WTC11 (cell line): Measurements from ENCODE around the gene EHBP1L1. TPM values are rescaled to one million over a fixed set of nuclear protein-coding genes. Genes with fewer than 3 reads are reported as not detected.

Source experiments
- ATAC-seq: fragments of 200-7000 bp; cut with Tn5 transposase; 2 replicates; pipeline ENCODE4 v1.10.0; 2021; ENCODE audit warnings: mild to moderate bottlenecking, moderate library complexity
- CTCF ChIA-PET: fragments of 300-600 bp; sonication (Branson Sonifier 250); formaldehyde crosslinking; loops from one replicate; lab custom pipeline; 2021; ENCODE audit warnings: antibody characterized with exemption; lab: Charles Lee
- POLR2A ChIA-PET: fragments of 350-600 bp; sonication (Branson Sonifier 250); formaldehyde crosslinking; loops from one replicate; lab custom pipeline; 2021; ENCODE audit warnings: antibody characterized with exemption; lab: Charles Lee
- DNase-seq: peaks from one replicate; pipeline ENCODE4 v3.0.0; 2021; ENCODE audit warnings: low spot score
- H3K27ac Mint-ChIP-seq: 2 replicates; pipeline ENCODE4 v1.8.0; 2021; ENCODE audit warnings: mixed read lengths
- H3K27me3 Mint-ChIP-seq: 2 replicates; pipeline ENCODE4 v1.8.0; 2021; ENCODE audit warnings: low read depth, mild to moderate bottlenecking, moderate library complexity, mixed read lengths
- H3K36me3 Mint-ChIP-seq: 2 replicates; pipeline ENCODE4 v1.8.0; 2021; ENCODE audit warnings: mixed read lengths
- H3K4me1 Mint-ChIP-seq: 2 replicates; pipeline ENCODE4 v1.8.0; 2022; ENCODE audit warnings: mixed read lengths
- H3K4me3 Mint-ChIP-seq: 2 replicates; pipeline ENCODE4 v1.8.0; 2021; ENCODE audit warnings: mild to moderate bottlenecking, moderate library complexity, mixed read lengths
- H3K9me3 Mint-ChIP-seq: 2 replicates; pipeline ENCODE4 v1.8.0; 2021; ENCODE audit warnings: mixed read lengths
- CREM ChIP-seq: sonication (generic); formaldehyde crosslinking; IDR thresholded peaks from 2 replicates; pipeline ENCODE4 v1.8.1; 2022; ENCODE audit warnings: mild to moderate bottlenecking, missing genetic modification reagents, moderate library complexity
- ELF4 ChIP-seq: sonication (generic); formaldehyde crosslinking; IDR thresholded peaks from 2 replicates; pipeline ENCODE4 v1.8.1; 2022; ENCODE audit warnings: low read depth, mild to moderate bottlenecking, moderate library complexity, missing genetic modification reagents
- IRF2 ChIP-seq: sonication (generic); formaldehyde crosslinking; IDR thresholded peaks from 2 replicates; pipeline ENCODE4 v1.8.0; 2022; ENCODE audit warnings: low read depth, missing genetic modification reagents, borderline replicate concordance
- KAT7 ChIP-seq: sonication (generic); formaldehyde crosslinking; IDR thresholded peaks from 2 replicates; pipeline ENCODE4 v1.8.1; 2023; ENCODE audit warnings: missing genetic modification reagents, mild to moderate bottlenecking, borderline replicate concordance
- TP53 ChIP-seq: sonication (generic); formaldehyde crosslinking; IDR thresholded peaks from 2 replicates; pipeline ENCODE4 v1.8.1; 2023; ENCODE audit warnings: mild to moderate bottlenecking, missing genetic modification reagents
- ZBTB21 ChIP-seq: sonication (generic); formaldehyde crosslinking; IDR thresholded peaks from 2 replicates; pipeline ENCODE4 v1.8.1; 2023; ENCODE audit warnings: mild to moderate bottlenecking, missing genetic modification reagents, borderline replicate concordance
- ZNF219 ChIP-seq: sonication (generic); formaldehyde crosslinking; IDR thresholded peaks from 2 replicates; pipeline ENCODE4 v1.8.0; 2023; ENCODE audit warnings: missing genetic modification reagents, mild to moderate bottlenecking, borderline replicate concordance
- ZNF281 ChIP-seq: sonication (generic); formaldehyde crosslinking; IDR thresholded peaks from 2 replicates; pipeline ENCODE4 v1.8.0; 2023; ENCODE audit warnings: mild to moderate bottlenecking, missing genetic modification reagents
- ZNF532 ChIP-seq: fragments of 250-450 bp; sonication (Bioruptor Pico); IDR thresholded peaks from 2 replicates; pipeline ENCODE4 v1.9.0; 2021; ENCODE audit warnings: mild to moderate bottlenecking, borderline replicate concordance
- total RNA-seq: library from RNA; stranded (reverse); gene quantifications from 3 replicates; pipeline ENCODE4 v1.2.3, GENCODE V29; 2021
- TF ChIP-seq, protein P1 (sequence below): sonication (generic); formaldehyde crosslinking; IDR thresholded peaks from 2 replicates; pipeline ENCODE4 v1.8.0; 2022; ENCODE audit warnings: mild to moderate bottlenecking, missing genetic modification reagents
- TF ChIP-seq, protein P2 (sequence below): sonication (generic); formaldehyde crosslinking; IDR thresholded peaks from 2 replicates; pipeline ENCODE4 v1.8.1; 2022; ENCODE audit warnings: low read depth, missing genetic modification reagents, borderline replicate concordance
- TF ChIP-seq, protein P3 (sequence below): sonication (generic); formaldehyde crosslinking; IDR thresholded peaks from 2 replicates; pipeline ENCODE4 v1.8.0; 2023; ENCODE audit warnings: missing genetic modification reagents
- TF ChIP-seq, protein P4 (sequence below): sonication (generic); formaldehyde crosslinking; IDR thresholded peaks from 2 replicates; pipeline ENCODE4 v1.8.1; 2023; ENCODE audit warnings: mild to moderate bottlenecking, moderate library complexity, missing genetic modification reagents

The EHBP1L1 gene
- total RNA-seq, 1 experiment from 2014 or later = 11.8 TPM

DNA sequence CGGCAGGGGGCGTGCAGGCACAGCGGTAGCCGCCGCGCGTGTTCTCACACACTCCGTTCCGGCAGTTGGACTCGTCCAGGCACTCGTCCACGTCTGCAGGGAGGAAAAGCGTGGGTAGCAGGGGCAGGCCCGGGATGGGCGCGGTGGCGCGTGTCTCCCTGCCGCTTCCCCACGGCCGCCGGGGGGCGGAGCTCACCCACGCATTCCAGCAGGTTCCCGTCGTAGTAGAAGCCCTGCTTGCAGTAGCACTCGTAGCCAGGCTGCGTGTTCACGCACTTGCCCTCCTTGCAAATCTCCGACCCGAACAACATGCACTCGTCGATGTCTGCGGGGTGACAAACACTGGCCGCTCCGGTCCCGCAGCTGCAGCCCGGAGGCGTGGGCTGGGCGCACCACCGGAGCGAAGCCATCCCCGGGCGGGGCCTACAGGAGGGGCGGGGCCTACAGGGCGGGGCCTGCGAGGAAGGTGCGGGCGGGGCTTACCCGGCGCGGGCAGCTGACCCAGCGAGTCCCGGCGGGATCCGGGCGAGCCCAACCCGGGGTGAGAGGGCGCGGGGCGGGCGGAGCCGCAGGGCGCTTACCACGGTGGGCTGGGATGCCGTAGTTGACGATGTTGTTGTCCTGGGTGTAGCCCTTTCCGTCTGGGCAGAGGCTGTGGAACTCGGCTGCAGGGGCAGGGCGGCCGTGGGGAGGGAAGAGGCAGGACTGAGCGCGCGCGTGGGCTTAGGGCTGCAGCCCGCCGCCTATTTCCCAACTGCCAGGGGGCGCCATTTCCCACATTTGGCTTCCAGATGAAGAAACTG lies 35.4 kb upstream of the EHBP1L1 start (continued):
- TF ChIP-seq ELF4 = no peak
- TF ChIP-seq ZBTB21 (CRISPR knock-in tag) = no peak
- TF ChIP-seq, protein P1, sequence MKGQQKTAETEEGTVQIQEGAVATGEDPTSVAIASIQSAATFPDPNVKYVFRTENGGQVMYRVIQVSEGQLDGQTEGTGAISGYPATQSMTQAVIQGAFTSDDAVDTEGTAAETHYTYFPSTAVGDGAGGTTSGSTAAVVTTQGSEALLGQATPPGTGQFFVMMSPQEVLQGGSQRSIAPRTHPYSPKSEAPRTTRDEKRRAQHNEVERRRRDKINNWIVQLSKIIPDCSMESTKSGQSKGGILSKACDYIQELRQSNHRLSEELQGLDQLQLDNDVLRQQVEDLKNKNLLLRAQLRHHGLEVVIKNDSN (CRISPR knock-in tag) = peak; percentile 31; the same call in 1 of the 2 replicates

- DNase-seq (no peak), ATAC-seq (peak; percentile 35)
- H3K4me3 Mint-ChIP-seq = peak overlapping the region; percentile 68
- peaks cover 10% of the 10 kb centered on the region for H3K4me1 Mint-ChIP-seq
- ChIA-PET POLR2A (interaction anchor here (0.6 to 2.1 kb wide), 13 partner anchors 11 to 1262 kb away, joined by 3 to 10 read pairs (median 4); partner anchors contain the start of genes FAM89B, MALAT1 and ZNRD2), CTCF (interaction anchor here (0.6 to 10.3 kb wide), 55 partner anchors 8 to 911 kb away, joined by 3 to 271 read pairs (median 5); partner anchors contain the start of genes CDC42EP2, DPF2, EHBP1L1 and FAM89B)
- H3K36me3 Mint-ChIP-seq = no peaks in the 10 kb centered on the region
- TF ChIP-seq, protein P2, sequence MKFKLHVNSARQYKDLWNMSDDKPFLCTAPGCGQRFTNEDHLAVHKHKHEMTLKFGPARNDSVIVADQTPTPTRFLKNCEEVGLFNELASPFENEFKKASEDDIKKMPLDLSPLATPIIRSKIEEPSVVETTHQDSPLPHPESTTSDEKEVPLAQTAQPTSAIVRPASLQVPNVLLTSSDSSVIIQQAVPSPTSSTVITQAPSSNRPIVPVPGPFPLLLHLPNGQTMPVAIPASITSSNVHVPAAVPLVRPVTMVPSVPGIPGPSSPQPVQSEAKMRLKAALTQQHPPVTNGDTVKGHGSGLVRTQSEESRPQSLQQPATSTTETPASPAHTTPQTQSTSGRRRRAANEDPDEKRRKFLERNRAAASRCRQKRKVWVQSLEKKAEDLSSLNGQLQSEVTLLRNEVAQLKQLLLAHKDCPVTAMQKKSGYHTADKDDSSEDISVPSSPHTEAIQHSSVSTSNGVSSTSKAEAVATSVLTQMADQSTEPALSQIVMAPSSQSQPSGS (CRISPR knock-in tag) = no peak
- TF ChIP-seq TP53 (CRISPR knock-in tag) = 0 out of 2 replicates have a peak, but pooled peaks have one; percentile 50
- no peak overlapping the region for H3K27ac Mint-ChIP-seq
- H3K27me3 Mint-ChIP-seq = peaks cover 68% of the 10 kb centered on the region
- no peaks in the 10 kb centered on the region for H3K9me3 Mint-ChIP-seq
These were observed 34.5 kb upstream of the EHBP1L1 start for GRCh38 chr11:65541093-65541982.

DNA sequence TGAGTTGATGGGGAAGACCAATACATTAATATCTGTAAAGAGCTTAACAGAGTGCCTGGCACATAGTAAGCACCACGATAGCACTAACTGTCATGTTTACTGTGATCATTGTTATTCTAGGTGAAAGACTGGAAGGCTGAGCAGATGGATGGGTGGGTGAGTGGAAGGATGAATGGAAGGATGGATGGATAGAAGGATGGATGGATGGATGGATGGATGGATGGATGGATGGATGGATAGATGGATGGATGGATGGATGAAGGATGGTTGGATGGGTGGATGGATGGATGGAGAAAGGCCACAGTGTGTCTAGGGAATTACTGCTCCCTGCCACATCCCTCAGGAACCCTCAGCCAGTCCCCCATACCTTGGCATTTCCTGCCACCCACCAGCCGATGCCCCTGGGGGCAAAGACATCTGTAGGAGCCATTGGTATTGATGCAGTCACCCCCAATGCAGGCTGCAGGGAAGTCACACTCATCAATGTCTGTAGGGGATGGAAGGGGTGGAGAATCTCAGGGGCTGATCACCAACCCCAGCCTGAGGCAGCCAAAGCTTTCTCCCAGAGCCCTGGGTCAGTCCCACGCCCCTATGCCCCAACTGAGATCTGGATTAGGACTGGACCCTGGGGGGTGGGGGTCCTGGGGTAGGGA lies 33.0 kb upstream of the EHBP1L1 start:
- POLR2A ChIA-PET = no interaction called here
- Mint-ChIP-seq H3K4me3 (no peak overlapping the region), H3K27me3 (peaks cover 79% of the 10 kb centered on the region), H3K27ac (no peak overlapping the region), H3K36me3 (no peaks in the 10 kb centered on the region)
- no peak for DNase-seq
- CTCF ChIA-PET = interaction anchor here (0.7 to 10.3 kb wide), 4 partner anchors 10 to 165 kb away, joined by 3 to 271 read pairs (median 220); partner anchors contain the start of genes FAM89B, KCNK7 and ZNRD2
- no peak for TF ChIP-seq ZNF532 (CRISPR knock-in tag)
- no peak for TF ChIP-seq CREM (CRISPR knock-in tag)
- TF ChIP-seq, protein P3, sequence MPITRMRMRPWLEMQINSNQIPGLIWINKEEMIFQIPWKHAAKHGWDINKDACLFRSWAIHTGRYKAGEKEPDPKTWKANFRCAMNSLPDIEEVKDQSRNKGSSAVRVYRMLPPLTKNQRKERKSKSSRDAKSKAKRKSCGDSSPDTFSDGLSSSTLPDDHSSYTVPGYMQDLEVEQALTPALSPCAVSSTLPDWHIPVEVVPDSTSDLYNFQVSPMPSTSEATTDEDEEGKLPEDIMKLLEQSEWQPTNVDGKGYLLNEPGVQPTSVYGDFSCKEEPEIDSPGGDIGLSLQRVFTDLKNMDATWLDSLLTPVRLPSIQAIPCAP = no peak
- TF ChIP-seq IRF2 (CRISPR knock-in tag) = no peak
- no peak for TF ChIP-seq ZNF281 (CRISPR knock-in tag)
- TF ChIP-seq KAT7 (CRISPR knock-in tag) = no peak
- no peak for TF ChIP-seq ZNF219 (CRISPR knock-in tag)
- TF ChIP-seq, protein P4, sequence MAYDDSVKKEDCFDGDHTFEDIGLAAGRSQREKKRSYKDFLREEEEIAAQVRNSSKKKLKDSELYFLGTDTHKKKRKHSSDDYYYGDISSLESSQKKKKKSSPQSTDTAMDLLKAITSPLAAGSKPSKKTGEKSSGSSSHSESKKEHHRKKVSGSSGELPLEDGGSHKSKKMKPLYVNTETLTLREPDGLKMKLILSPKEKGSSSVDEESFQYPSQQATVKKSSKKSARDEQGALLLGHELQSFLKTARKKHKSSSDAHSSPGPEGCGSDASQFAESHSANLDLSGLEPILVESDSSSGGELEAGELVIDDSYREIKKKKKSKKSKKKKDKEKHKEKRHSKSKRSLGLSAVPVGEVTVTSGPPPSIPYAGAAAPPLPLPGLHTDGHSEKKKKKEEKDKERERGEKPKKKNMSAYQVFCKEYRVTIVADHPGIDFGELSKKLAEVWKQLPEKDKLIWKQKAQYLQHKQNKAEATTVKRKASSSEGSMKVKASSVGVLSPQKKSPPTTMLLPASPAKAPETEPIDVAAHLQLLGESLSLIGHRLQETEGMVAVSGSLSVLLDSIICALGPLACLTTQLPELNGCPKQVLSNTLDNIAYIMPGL = no peak
- TF ChIP-seq, all 79 proteins: peak for 0
- H3K9me3 Mint-ChIP-seq = no peaks in the 10 kb centered on the region
- H3K4me1 Mint-ChIP-seq = peaks cover 13% of the 10 kb centered on the region
- no peak for ATAC-seq
